Endothelial cell of umbilical vein (primary cell): ENCODE results near the gene MYO7B. TPM values are rescaled to one million over a fixed set of nuclear protein-coding genes. Genes with fewer than 3 reads are reported as not detected.

ENCODE experiments used
- BruUV-seq: library from RNA; stranded (reverse); fragments of 400-500 nt; replicated peaks from 2 replicates; lab custom pipeline; 2021; lab: Mats Ljungman, UMichigan
- CTCF ChIA-PET: fragments of 300-600, 350-600 bp; sonication (Branson Sonifier 250); formaldehyde crosslinking; loops from one replicate; lab custom pipeline; 2021; ENCODE audit warnings: antibody characterized with exemption, inconsistent platforms; lab: Charles Lee
- POLR2A ChIA-PET: fragments of 300-600, 350-600 bp; sonication (Branson Sonifier 250); formaldehyde crosslinking; loops from one replicate; lab custom pipeline; 2021; ENCODE audit warnings: antibody characterized with exemption, inconsistent platforms; lab: Charles Lee
- DNase-seq: peaks from one replicate; pipeline ENCODE4 v3.0.0-alpha.2; 2011; ENCODE audit warnings: low read depth, low spot score
- FAIRE-seq: peaks from 2 replicates; lab custom pipeline; 2011; peaks lifted over from hg19 to GRCh38; lab: Jason Lieb, UNC
- H2AFZ ChIP-seq: 2 replicates; pipeline ENCODE4 v1.6.0; 2012; ENCODE audit warnings: low read depth, low read length, control low read depth, inconsistent platforms
- H3K27ac ChIP-seq: 2 replicates; pipeline ENCODE4 v1.5.1; 2011; ENCODE audit warnings: low read depth, mild to moderate bottlenecking, control low read depth, low read length, moderate library complexity; ENCODE audit not compliant: insufficient read depth
- H3K27me3 ChIP-seq, 2 experiments: 2 replicates each; pipeline versions ENCODE4 v1.6.0 to v1.6.1; 2011; ENCODE audit warnings: low read length in 2 of 2, mixed read lengths in 1 of 2; ENCODE audit not compliant: control insufficient read depth in 2 of 2, insufficient read depth in 2 of 2
- H3K36me3 ChIP-seq, 2 experiments: 2 replicates in 1 of 2; 3 replicates in 1 of 2; pipeline ENCODE4 v1.5.1; 2011; ENCODE audit warnings: low read length in 2 of 2, mild to moderate bottlenecking in 1 of 2, moderate library complexity in 1 of 2; ENCODE audit not compliant: control insufficient read depth in 2 of 2, insufficient read depth in 2 of 2; ENCODE audit errors: extremely low read depth in 1 of 2
- H3K4me1 ChIP-seq: 3 replicates; pipeline ENCODE4 v1.5.1; 2011; ENCODE audit warnings: mild to moderate bottlenecking, low read length; ENCODE audit not compliant: control insufficient read depth, insufficient read depth; ENCODE audit errors: extremely low read depth
- H3K4me2 ChIP-seq: 2 replicates; pipeline ENCODE4 v1.6.1; 2011; ENCODE audit warnings: low read length, control low read depth, mixed read lengths; ENCODE audit not compliant: insufficient read depth
- H3K4me3 ChIP-seq, 3 experiments: fragments of 200-600 bp in 1 of 3; sonication (generic), shearing (Covaris generic) in 1 of 3; replicated peaks in 1 of 3; 2 replicates each; pipeline ENCODE4 v1.5.1; 2011 to 2016; ENCODE audit warnings: control low read depth in 3 of 3, low read length in 3 of 3, mild to moderate bottlenecking in 2 of 3, inconsistent platforms in 1 of 3, low read depth in 1 of 3, moderate library complexity in 1 of 3; ENCODE audit not compliant: insufficient read depth in 1 of 3
- H3K79me2 ChIP-seq: 2 replicates; pipeline ENCODE4 v1.6.0; 2012; ENCODE audit warnings: low read length, inconsistent platforms; ENCODE audit not compliant: control insufficient read depth, insufficient read depth
- H3K9ac ChIP-seq: replicated peaks from 2 replicates; pipeline ENCODE3; 2011; ENCODE audit warnings: low read length, control low read depth; ENCODE audit not compliant: insufficient read depth; ENCODE audit errors: extremely low read depth
- H3K9me1 ChIP-seq: replicated peaks from 3 replicates; pipeline ENCODE4 v1.6.0; 2011; ENCODE audit warnings: mild to moderate bottlenecking, low read length; ENCODE audit not compliant: control insufficient read depth, insufficient read depth; ENCODE audit errors: extremely low read depth
- H3K9me3 ChIP-seq: replicated peaks from 2 replicates; pipeline ENCODE4 v1.5.1; 2012; ENCODE audit warnings: low read length, inconsistent platforms; ENCODE audit not compliant: control insufficient read depth, insufficient read depth
- H4K20me1 ChIP-seq: replicated peaks from 2 replicates; pipeline ENCODE3; 2011; ENCODE audit warnings: mild to moderate bottlenecking, low read length; ENCODE audit not compliant: control insufficient read depth, insufficient read depth; ENCODE audit errors: extremely low read depth
- EZH2 ChIP-seq: IDR thresholded peaks from 2 replicates; pipeline ENCODE4 v1.6.1; 2012; ENCODE audit warnings: borderline replicate concordance, low read depth, mild to moderate bottlenecking, moderate library complexity, low read length, inconsistent platforms; ENCODE audit not compliant: severe bottlenecking
- FOS ChIP-seq: IDR thresholded peaks from 2 replicates; pipeline ENCODE4 v1.6.1; 2011; ENCODE audit warnings: mild to moderate bottlenecking, low read length, moderate library complexity, borderline replicate concordance; ENCODE audit not compliant: insufficient read depth
- GATA2 ChIP-seq: IDR thresholded peaks from 2 replicates; pipeline ENCODE4 v1.7.0; 2011; ENCODE audit warnings: low read depth, mild to moderate bottlenecking, moderate library complexity, mixed read lengths, low read length; ENCODE audit not compliant: insufficient read length, insufficient read depth
- JUN ChIP-seq: IDR thresholded peaks from 2 replicates; pipeline ENCODE4 v1.6.1; 2011; ENCODE audit warnings: borderline replicate concordance, low read depth; ENCODE audit not compliant: insufficient read length, insufficient read depth
- MYC ChIP-seq: IDR thresholded peaks from one replicate; pipeline ENCODE4 v1.6.1; 2011; ENCODE audit warnings: mild to moderate bottlenecking, low read depth, low read length
- POLR2A ChIP-seq: IDR thresholded peaks from 2 replicates; pipeline ENCODE4 v1.6.1; 2012; ENCODE audit warnings: low read depth, mild to moderate bottlenecking, control low read depth, low read length
- POLR2AphosphoS5 ChIP-seq: IDR thresholded peaks from 2 replicates; pipeline ENCODE4 v1.6.1; 2012; ENCODE audit warnings: low read depth, mild to moderate bottlenecking, control low read depth, low read length, moderate library complexity; ENCODE audit not compliant: insufficient read depth
- dilution Hi-C: fragments of 300-500 bp; cut with MboI; formaldehyde crosslinking; loops from one replicate; pipeline ENCODE4 v1.15.0; 2019; ENCODE audit warnings: low sequenced_read_pairs; ENCODE audit not compliant: extremely low pct_ligation_motif_present
- intact Hi-C: fragments of 100-400 bp; cut with micrococcal nuclease; formaldehyde crosslinking; loops from one replicate; pipeline ENCODE4 v1.10.0; 2022
- polyA plus RNA-seq, 4 experiments: library from polyadenylated mRNA; depleted of rRNA in 3 of 4; stranded (reverse) in 3 of 4; unstranded in 1 of 4; fragments of >200 nt; gene quantifications; 2 replicates each; pipeline versions ENCODE4 v1.2.1 to v1.2.3, GENCODE V29; 2011 to 2012; ENCODE audit warnings: missing spikeins in 1 of 4
- total RNA-seq: library from RNA; stranded (reverse); gene quantifications from 2 replicates; pipeline ENCODE4 v1.2.3, GENCODE V29; 2021
- TF ChIP-seq, protein P1 (sequence below), 2 donors: IDR thresholded peaks; 1 replicate in 1 of 2; 2 replicates in 1 of 2; pipeline ENCODE4 v1.5.1; 2011; ENCODE audit warnings: low read length in 2 of 2, mild to moderate bottlenecking in 2 of 2, moderate library complexity in 2 of 2, control low read depth in 1 of 2, inconsistent platforms in 1 of 2, low read depth in 1 of 2; ENCODE audit not compliant: insufficient read depth in 1 of 2; ENCODE audit errors: extremely low read depth in 1 of 2
- TF ChIP-seq, protein P2 (sequence below): IDR thresholded peaks from 2 replicates; pipeline ENCODE4 v1.6.1; 2011; ENCODE audit not compliant: insufficient read depth, insufficient read length

MYO7B gene
- total and polyA plus RNA-seq, 2 donors (not counting 3 experiments of a cell fraction or from before 2014, with no cell fraction given) = 0.17 TPM; not detected in 1

DNA sequence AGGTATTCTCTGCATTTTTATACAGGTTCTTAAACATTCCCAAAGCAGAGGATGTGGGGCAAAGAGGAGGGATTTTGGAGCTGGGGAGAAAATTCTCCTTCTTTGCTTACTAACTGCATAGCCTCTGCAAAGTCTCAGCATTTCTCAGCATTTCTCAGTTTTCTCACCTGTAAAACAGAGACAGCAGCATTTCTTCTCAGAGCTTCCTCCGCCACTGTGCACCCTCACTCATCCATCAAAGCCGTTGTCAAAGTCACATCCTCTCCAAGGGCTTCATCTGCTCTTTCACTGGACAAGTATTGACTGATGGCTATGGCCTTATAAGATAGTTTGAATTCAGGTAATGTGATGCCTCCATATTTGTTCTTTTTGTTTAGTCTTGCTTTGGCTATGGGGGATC, 17.4 kb downstream of the MYO7B start:
- FAIRE-seq = no peak

More for the DNA sequence above, 17.4 kb downstream of the MYO7B start:
- dilution Hi-C loops (no loop called here), intact Hi-C loops (no loop called here)
- POLR2A ChIA-PET = no interaction called here
- no peak for TF ChIP-seq FOS
- TF ChIP-seq MYC = no peak
- TF ChIP-seq, protein P1, sequence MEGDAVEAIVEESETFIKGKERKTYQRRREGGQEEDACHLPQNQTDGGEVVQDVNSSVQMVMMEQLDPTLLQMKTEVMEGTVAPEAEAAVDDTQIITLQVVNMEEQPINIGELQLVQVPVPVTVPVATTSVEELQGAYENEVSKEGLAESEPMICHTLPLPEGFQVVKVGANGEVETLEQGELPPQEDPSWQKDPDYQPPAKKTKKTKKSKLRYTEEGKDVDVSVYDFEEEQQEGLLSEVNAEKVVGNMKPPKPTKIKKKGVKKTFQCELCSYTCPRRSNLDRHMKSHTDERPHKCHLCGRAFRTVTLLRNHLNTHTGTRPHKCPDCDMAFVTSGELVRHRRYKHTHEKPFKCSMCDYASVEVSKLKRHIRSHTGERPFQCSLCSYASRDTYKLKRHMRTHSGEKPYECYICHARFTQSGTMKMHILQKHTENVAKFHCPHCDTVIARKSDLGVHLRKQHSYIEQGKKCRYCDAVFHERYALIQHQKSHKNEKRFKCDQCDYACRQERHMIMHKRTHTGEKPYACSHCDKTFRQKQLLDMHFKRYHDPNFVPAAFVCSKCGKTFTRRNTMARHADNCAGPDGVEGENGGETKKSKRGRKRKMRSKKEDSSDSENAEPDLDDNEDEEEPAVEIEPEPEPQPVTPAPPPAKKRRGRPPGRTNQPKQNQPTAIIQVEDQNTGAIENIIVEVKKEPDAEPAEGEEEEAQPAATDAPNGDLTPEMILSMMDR (IDR thresholded peaks at IDR 0.05; ENCODE audit: extremely low read depth in 1 of 2, insufficient read depth in 1 of 2, low read depth in 1 of 2, low read length in 2 of 2) = no peak
- TF ChIP-seq, protein P2, sequence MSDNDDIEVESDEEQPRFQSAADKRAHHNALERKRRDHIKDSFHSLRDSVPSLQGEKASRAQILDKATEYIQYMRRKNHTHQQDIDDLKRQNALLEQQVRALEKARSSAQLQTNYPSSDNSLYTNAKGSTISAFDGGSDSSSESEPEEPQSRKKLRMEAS = no peak
- no peak for TF ChIP-seq POLR2AphosphoS5
- TF ChIP-seq GATA2 = no peak
- TF ChIP-seq EZH2 = no peak
- no peak for TF ChIP-seq JUN
- no peak for TF ChIP-seq POLR2A
- Histone ChIP-seq H3K79me2 (no peaks in the 10 kb centered on the region), H3K27me3 (peaks cover 16 to 21% of the 10 kb centered on the region in 2 experiments), H3K9me1 (no peaks in the 10 kb centered on the region), H3K4me1 (no peaks in the 10 kb centered on the region), H3K9me3 (no peaks in the 10 kb centered on the region), H3K9ac (no peak overlapping the region), H3K27ac (no peak overlapping the region), H3K4me3 (no peak overlapping the region), H3K36me3 (no peaks in the 10 kb centered on the region), H2AFZ (no peak overlapping the region), H3K4me2 (no peak overlapping the region), H4K20me1 (no peaks in the 10 kb centered on the region)
- no TSS peak for BruUV-seq
- CTCF ChIA-PET = interaction anchor here (1.5 kb wide), 1 partner anchor 38 kb away, joined by 4 read pairs; no protein-coding TSS in a partner anchor
- DNase-seq = no peak
